GM12878 (cell line): ENCODE data around the gene CARD10. TPM values are rescaled to one million over a fixed set of nuclear protein-coding genes. Genes with fewer than 3 reads are reported as not detected.
A peak's percentile ranks its signal among the peaks of the same experiment; 100 is the strongest.

Source experiments
- ATAC-seq: fragments of 200-7000 bp; cut with Tn5 transposase; 3 replicates; pipeline ENCODE4 v1.9.1; 2020; ENCODE audit warnings: mild to moderate bottlenecking, moderate library complexity
- BruUV-seq: library from RNA; stranded (reverse); fragments of 400-500 nt; replicated peaks from 2 replicates; lab custom pipeline; 2021; lab: Mats Ljungman, UMichigan
- CTCF ChIA-PET: fragments of 300-600 bp; sonication (Branson Sonifier 250); formaldehyde crosslinking; extraction: SDS; loops from one replicate; lab custom pipeline; 2021; ENCODE audit warnings: inconsistent platforms; lab: Yijun Ruan, JAX
- POLR2A ChIA-PET: fragments of 350-600 bp; formaldehyde crosslinking; extraction: SDS; loops from one replicate; lab custom pipeline; 2021; ENCODE audit warnings: inconsistent platforms; lab: Charles Lee
- RAD21 ChIA-PET: fragments of 300-600 bp; sonication (Branson Sonifier 250); formaldehyde crosslinking; loops from one replicate; lab custom pipeline; 2023; ENCODE audit warnings: antibody characterized with exemption; ENCODE audit not compliant: unreplicated experiment; lab: Charles Lee
- SMC1A ChIA-PET: fragments of 300-600 bp; sonication (Branson Sonifier 250); formaldehyde crosslinking; loops from one replicate; lab custom pipeline; 2023; ENCODE audit not compliant: unreplicated experiment, uncharacterized antibody; lab: Charles Lee
- DNase-seq: peaks from one replicate; pipeline ENCODE4 v3.0.0-alpha.2; 2011; ENCODE audit warnings: low read depth, low spot score
- FAIRE-seq: peaks from 3 replicates; lab custom pipeline; 2011; peaks lifted over from hg19 to GRCh38; lab: Jason Lieb, UNC
- H2AFZ ChIP-seq: 2 replicates; pipeline ENCODE4 v1.6.0; 2011; ENCODE audit warnings: low read depth, low read length, control low read depth; ENCODE audit not compliant: control insufficient read depth
- H3K27ac ChIP-seq: 2 replicates; pipeline ENCODE4 v1.5.1; 2011; ENCODE audit warnings: control low read depth; ENCODE audit not compliant: control insufficient read depth, insufficient read depth
- H3K27me3 ChIP-seq, 2 experiments: replicated peaks in 1 of 2; 2 replicates each; pipeline versions ENCODE4 v1.6.0 to v1.6.1; 2011; ENCODE audit warnings: low read length in 1 of 2; ENCODE audit not compliant: control insufficient read depth in 2 of 2, insufficient read depth in 2 of 2
- H3K36me3 ChIP-seq, 2 experiments: 2 replicates each; pipeline ENCODE4 v1.5.1; 2011; ENCODE audit warnings: low read length in 1 of 2; ENCODE audit not compliant: control insufficient read depth in 2 of 2, insufficient read depth in 2 of 2
- H3K4me1 ChIP-seq: 2 replicates; pipeline ENCODE4 v1.6.1; 2011; ENCODE audit warnings: mild to moderate bottlenecking, low read length, moderate library complexity, mixed read lengths; ENCODE audit not compliant: control insufficient read depth, insufficient read depth
- H3K4me2 ChIP-seq: 2 replicates; pipeline ENCODE4 v1.6.0; 2011; ENCODE audit warnings: control low read depth; ENCODE audit not compliant: control insufficient read depth, insufficient read depth
- H3K4me3 ChIP-seq: fragments of 200-600 bp; sonication (generic); 2 replicates; pipeline ENCODE4 v1.5.1; 2016
- H3K79me2 ChIP-seq: 2 replicates; pipeline ENCODE4 v1.6.0; 2011; ENCODE audit warnings: low read length; ENCODE audit not compliant: control insufficient read depth, insufficient read depth
- H3K9ac ChIP-seq: 2 replicates; pipeline ENCODE4 v1.8.0; 2011; ENCODE audit warnings: low read length, control low read depth, mixed read lengths; ENCODE audit not compliant: control insufficient read depth, insufficient read depth
- H3K9me3 ChIP-seq: replicated peaks from 3 replicates; pipeline ENCODE4 v1.5.1; 2011; ENCODE audit warnings: mild to moderate bottlenecking, low read length; ENCODE audit not compliant: control insufficient read depth, insufficient read depth
- H4K20me1 ChIP-seq: 2 replicates; pipeline ENCODE4 v1.6.0; 2011; ENCODE audit not compliant: control insufficient read depth, insufficient read depth
- DPF2 ChIP-seq: fragments of 450-650 bp; IDR thresholded peaks from 2 replicates; pipeline ENCODE4 v1.6.1; 2017; ENCODE audit warnings: mild to moderate bottlenecking
- RAD21 ChIP-seq: IDR thresholded peaks from 2 replicates; pipeline ENCODE4 v1.6.1; 2011; ENCODE audit warnings: mild to moderate bottlenecking, low read depth, low read length, moderate library complexity; ENCODE audit not compliant: insufficient read depth
- SP1 ChIP-seq: IDR thresholded peaks from one replicate; pipeline ENCODE4 v1.6.1; 2011; ENCODE audit warnings: low read depth, low read length
- WGBS: methylation state at CpG from one replicate; pipeline ENCODE4 v1.1.6; 2016; ENCODE audit warnings: low lambda C conversion rate; ENCODE audit not compliant: insufficient replicate concordance, insufficient coverage; ENCODE audit errors: missing lambda C conversion rate; 5-methylcytosine and 5-hydroxymethylcytosine counted together
- in situ Hi-C: fragments of 300-500 bp; cut with MboI; formaldehyde crosslinking; loops from 9 replicates; pipeline ENCODE4 v1.14.3; 2018; ENCODE audit warnings: mixed read lengths
- intact Hi-C: fragments of 100-400 bp; cut with micrococcal nuclease; formaldehyde crosslinking; loops from one replicate; pipeline ENCODE4 v1.14.2; 2022; ENCODE audit not compliant: unreplicated experiment
- polyA plus RNA-seq, 11 experiments: library from polyadenylated mRNA; depleted of rRNA in 4 of 11; unstranded in 6 of 11; stranded (reverse) in 5 of 11; fragments of >200 nt; fragmentation: Nextera tagmentation in 4 of 11; fragmentation: Illumina TruSeq in 1 of 11; extraction: Ambion mirVana in 4 of 11; extraction: Trizol in 1 of 11; gene quantifications; 1 replicate in 1 of 11; 2 replicates in 10 of 11; pipeline versions ENCODE4 v1.2.1 to v1.2.3, GENCODE V29; 2011 to 2016; ENCODE audit warnings: inconsistent platforms in 2 of 11, missing spikeins in 2 of 11, low read depth in 1 of 11
- total RNA-seq, 4 experiments: library from RNA; depleted of rRNA in 3 of 4; stranded (reverse); fragments of >200 nt in 3 of 4; fragmentation: Illumina TruSeq in 1 of 4; extraction: Trizol in 1 of 4; gene quantifications; 2 replicates each; pipeline versions ENCODE4 v1.2.1 to v1.2.3, GENCODE V29; 2013 to 2021
- TF ChIP-seq, protein P1 (sequence below): fragments of 450-650 bp; IDR thresholded peaks from 2 replicates; pipeline ENCODE4 v1.6.1; 2016; ENCODE audit warnings: mild to moderate bottlenecking
- TF ChIP-seq, protein P2 (sequence below): fragments of 450-650 bp; IDR thresholded peaks from 2 replicates; pipeline ENCODE4 v1.6.1; 2014; ENCODE audit warnings: mild to moderate bottlenecking
- TF ChIP-seq, protein P3 (sequence below), 3 experiments: IDR thresholded peaks in 2 of 3; conservative IDR thresholded peaks in 1 of 3; 2 replicates each; pipeline ENCODE4 v1.5.1; 2011; ENCODE audit warnings: low read depth in 3 of 3, low read length in 3 of 3, mild to moderate bottlenecking in 3 of 3, control low read depth in 2 of 3, moderate library complexity in 2 of 3, inconsistent platforms in 1 of 3, mixed read lengths in 1 of 3; ENCODE audit not compliant: control insufficient read depth in 2 of 3, insufficient read depth in 1 of 3; ENCODE audit errors: extremely low read depth in 1 of 3

Gene CARD10
- total and polyA plus RNA-seq, 10 of the 15 experiments (the other 5 are each of a cell fraction or from before 2014, with no cell fraction given) = 0.08 to 0.10 (median 0.10) TPM; not detected in 7

DNA sequence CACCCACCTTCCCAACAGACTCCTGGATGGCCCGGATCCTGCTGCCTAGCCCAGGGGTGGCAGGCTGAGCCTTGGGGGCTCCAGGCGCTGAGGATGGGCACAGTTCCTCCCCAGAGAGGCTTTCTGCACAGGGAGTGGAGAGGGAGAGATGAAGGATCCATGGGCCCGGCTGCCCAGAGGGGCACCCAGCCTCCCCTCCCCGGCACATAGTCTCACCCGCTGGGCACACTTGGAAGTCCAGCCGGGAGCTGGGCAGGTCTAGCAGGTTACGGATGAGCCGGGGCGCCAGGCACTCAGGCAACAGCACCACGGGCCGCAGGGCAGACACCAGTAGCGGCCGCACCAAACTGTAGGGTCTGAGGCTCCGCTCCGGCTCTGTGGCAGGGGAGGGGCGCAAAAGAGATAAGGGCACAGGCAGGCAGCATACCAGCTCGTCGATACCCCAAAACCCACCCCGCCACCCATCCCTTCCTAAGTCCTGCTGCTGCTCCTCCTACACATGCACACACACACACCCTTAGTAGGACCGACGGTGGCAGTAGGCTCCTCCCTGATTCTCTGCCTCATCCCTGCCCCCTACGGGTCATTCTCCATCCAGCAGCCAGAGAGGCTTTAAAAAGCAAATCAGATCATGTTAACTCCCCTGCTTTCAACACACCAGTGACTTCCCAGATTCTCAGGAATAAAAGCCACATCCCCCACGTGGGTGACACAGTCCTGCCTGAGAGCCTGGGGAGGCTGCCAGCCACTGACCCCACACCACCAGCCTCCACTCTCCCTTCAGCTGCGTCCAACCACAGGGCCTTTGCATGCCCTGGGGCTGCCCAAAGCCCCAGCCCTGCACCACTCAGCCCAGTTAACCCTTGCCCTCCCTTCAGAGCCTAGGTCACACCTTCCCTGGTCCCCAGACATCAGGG lies 26.5 kb downstream of the CARD10 start:
- in situ Hi-C loops (no loop called here), intact Hi-C loops (no loop called here)
- no peak overlapping the region for H3K4me3 ChIP-seq
- RAD21 ChIA-PET = no interaction called here
- FAIRE-seq (peak; percentile 66), ATAC-seq (peak; percentile 92), DNase-seq (no peak)
- POLR2A ChIA-PET = no interaction called here
- H3K4me1 ChIP-seq = no peaks in the 10 kb centered on the region
- H3K9ac ChIP-seq = no peak overlapping the region
- TF ChIP-seq DPF2 = peak; percentile 69
- TF ChIP-seq RAD21 = peak; percentile 30; the same call in 1 of the 2 replicates
- TF ChIP-seq, protein P1, sequence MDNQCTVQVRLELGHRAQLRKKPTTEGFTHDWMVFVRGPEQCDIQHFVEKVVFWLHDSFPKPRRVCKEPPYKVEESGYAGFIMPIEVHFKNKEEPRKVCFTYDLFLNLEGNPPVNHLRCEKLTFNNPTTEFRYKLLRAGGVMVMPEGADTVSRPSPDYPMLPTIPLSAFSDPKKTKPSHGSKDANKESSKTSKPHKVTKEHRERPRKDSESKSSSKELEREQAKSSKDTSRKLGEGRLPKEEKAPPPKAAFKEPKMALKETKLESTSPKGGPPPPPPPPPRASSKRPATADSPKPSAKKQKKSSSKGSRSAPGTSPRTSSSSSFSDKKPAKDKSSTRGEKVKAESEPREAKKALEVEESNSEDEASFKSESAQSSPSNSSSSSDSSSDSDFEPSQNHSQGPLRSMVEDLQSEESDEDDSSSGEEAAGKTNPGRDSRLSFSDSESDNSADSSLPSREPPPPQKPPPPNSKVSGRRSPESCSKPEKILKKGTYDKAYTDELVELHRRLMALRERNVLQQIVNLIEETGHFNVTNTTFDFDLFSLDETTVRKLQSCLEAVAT = no peak
- TF ChIP-seq, protein P2, sequence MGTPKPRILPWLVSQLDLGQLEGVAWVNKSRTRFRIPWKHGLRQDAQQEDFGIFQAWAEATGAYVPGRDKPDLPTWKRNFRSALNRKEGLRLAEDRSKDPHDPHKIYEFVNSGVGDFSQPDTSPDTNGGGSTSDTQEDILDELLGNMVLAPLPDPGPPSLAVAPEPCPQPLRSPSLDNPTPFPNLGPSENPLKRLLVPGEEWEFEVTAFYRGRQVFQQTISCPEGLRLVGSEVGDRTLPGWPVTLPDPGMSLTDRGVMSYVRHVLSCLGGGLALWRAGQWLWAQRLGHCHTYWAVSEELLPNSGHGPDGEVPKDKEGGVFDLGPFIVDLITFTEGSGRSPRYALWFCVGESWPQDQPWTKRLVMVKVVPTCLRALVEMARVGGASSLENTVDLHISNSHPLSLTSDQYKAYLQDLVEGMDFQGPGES = no peak
- TF ChIP-seq, protein P3, sequence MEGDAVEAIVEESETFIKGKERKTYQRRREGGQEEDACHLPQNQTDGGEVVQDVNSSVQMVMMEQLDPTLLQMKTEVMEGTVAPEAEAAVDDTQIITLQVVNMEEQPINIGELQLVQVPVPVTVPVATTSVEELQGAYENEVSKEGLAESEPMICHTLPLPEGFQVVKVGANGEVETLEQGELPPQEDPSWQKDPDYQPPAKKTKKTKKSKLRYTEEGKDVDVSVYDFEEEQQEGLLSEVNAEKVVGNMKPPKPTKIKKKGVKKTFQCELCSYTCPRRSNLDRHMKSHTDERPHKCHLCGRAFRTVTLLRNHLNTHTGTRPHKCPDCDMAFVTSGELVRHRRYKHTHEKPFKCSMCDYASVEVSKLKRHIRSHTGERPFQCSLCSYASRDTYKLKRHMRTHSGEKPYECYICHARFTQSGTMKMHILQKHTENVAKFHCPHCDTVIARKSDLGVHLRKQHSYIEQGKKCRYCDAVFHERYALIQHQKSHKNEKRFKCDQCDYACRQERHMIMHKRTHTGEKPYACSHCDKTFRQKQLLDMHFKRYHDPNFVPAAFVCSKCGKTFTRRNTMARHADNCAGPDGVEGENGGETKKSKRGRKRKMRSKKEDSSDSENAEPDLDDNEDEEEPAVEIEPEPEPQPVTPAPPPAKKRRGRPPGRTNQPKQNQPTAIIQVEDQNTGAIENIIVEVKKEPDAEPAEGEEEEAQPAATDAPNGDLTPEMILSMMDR (IDR thresholded peaks at IDR 0.05 in 2 of 3, conservative IDR thresholded peaks at IDR 0.05 in 1 of 3; ENCODE audit: control insufficient read depth in 2 of 3, extremely low read depth in 1 of 3, insufficient read depth in 1 of 3, low read depth in 3 of 3, low read length in 3 of 3) = peak; percentile 57 to 67 (median 63)
- no peak for TF ChIP-seq SP1
- BruUV-seq = no TSS peak
- H3K4me2 ChIP-seq = no peak overlapping the region
- CTCF ChIA-PET = interaction anchor here (4.1 to 11.5 kb wide), 2 partner anchors 19 to 74 kb away, joined by 12 to 75 read pairs; no protein-coding TSS in a partner anchor
- 51% methylated on average over 24 of the region's 24 CpGs for WGBS
- H3K27me3 ChIP-seq = no peaks in the 10 kb centered on the region; a peak in 1 of 4 replicates
- no peaks in the 10 kb centered on the region for H3K36me3 ChIP-seq
- H3K9me3 ChIP-seq = no peaks in the 10 kb centered on the region
- H2AFZ ChIP-seq = no peak overlapping the region
- SMC1A ChIA-PET = no interaction called here
- no peaks in the 10 kb centered on the region for H3K79me2 ChIP-seq
- H3K27ac ChIP-seq = no peak overlapping the region
- H4K20me1 ChIP-seq = no peaks in the 10 kb centered on the region
